K562 (cell line): ENCODE results near the gene LZTR1. TPM values are rescaled to one million over a fixed set of nuclear protein-coding genes. Genes with fewer than 3 reads are reported as not detected.
A peak's percentile ranks its signal among the peaks of the same experiment; 100 is the strongest.

Experiments
- ATAC-seq: fragments of 200-7000 bp; cut with Tn5 transposase; 3 replicates; pipeline ENCODE4 v1.9.1; 2020; ENCODE audit warnings: moderate library complexity
- BruUV-seq: library from RNA; stranded (reverse); fragments of 400-500 nt; replicated peaks from 2 replicates; lab custom pipeline; 2021; lab: Mats Ljungman, UMichigan
- CTCF ChIA-PET: fragments of 300-600 bp; formaldehyde crosslinking; extraction: SDS; loops from one replicate; lab custom pipeline; 2021; ENCODE audit warnings: low intra/inter-chr PET ratio; lab: Yijun Ruan, JAX
- POLR2A ChIA-PET: fragments of 300-600, 350-650 bp; sonication (Branson Sonifier 250); formaldehyde crosslinking; extraction: SDS; loops from one replicate; lab custom pipeline; 2021; ENCODE audit warnings: antibody characterized with exemption, inconsistent platforms; lab: Yijun Ruan, JAX
- DNase-seq, 4 experiments: peaks; one replicate each; pipeline versions ENCODE4 v3.0.0 to v3.0.0-alpha.2; 2011 to 2018; ENCODE audit warnings: low spot score in 3 of 4, mixed read lengths in 3 of 4; ENCODE audit errors: extremely low read depth in 1 of 4
- FAIRE-seq: peaks from 2 replicates; lab custom pipeline; 2011; peaks lifted over from hg19 to GRCh38; lab: Jason Lieb, UNC
- H2AFZ ChIP-seq: 2 replicates; pipeline ENCODE4 v1.6.0; 2011; ENCODE audit warnings: low read depth, low read length, control low read depth, inconsistent platforms
- H3K27ac ChIP-seq: fragments of 200-600 bp; 3 replicates; pipeline ENCODE4 v1.8.0; 2011; ENCODE audit warnings: low read depth, mild to moderate bottlenecking, control low read depth, inconsistent platforms, low read length, moderate library complexity, mixed read lengths; ENCODE audit errors: extremely low read depth
- H3K27me3 ChIP-seq, 2 experiments: fragments of 300-600 bp in 1 of 2; 2 replicates in 1 of 2; 3 replicates in 1 of 2; pipeline versions ENCODE4 v1.6.0 to v1.8.0; 2011; ENCODE audit warnings: inconsistent platforms in 2 of 2, low read length in 2 of 2, mild to moderate bottlenecking in 1 of 2, mixed read lengths in 1 of 2, moderate library complexity in 1 of 2; ENCODE audit not compliant: control insufficient read depth in 2 of 2, insufficient read depth in 2 of 2
- H3K36me3 ChIP-seq: fragments of 300-600 bp; 3 replicates; pipeline ENCODE4 v1.8.0; 2011; ENCODE audit warnings: mild to moderate bottlenecking, low read length, inconsistent platforms; ENCODE audit not compliant: control insufficient read depth, insufficient read depth
- H3K4me1 ChIP-seq, 2 experiments: fragments of 200-600 bp in 1 of 2; replicated peaks in 1 of 2; 2 replicates in 1 of 2; 3 replicates in 1 of 2; pipeline versions ENCODE4 v1.5.1 to v1.8.0; 2011; ENCODE audit warnings: inconsistent platforms in 2 of 2, low read length in 2 of 2, mild to moderate bottlenecking in 1 of 2, mixed read lengths in 1 of 2, moderate library complexity in 1 of 2; ENCODE audit not compliant: control insufficient read depth in 2 of 2, insufficient read depth in 2 of 2
- H3K4me2 ChIP-seq: 2 replicates; pipeline ENCODE4 v1.6.1; 2011; ENCODE audit warnings: low read length, control low read depth, inconsistent platforms, mixed read lengths; ENCODE audit not compliant: insufficient read depth
- H3K4me3 ChIP-seq: fragments of 200-600 bp; sonication (generic), shearing (Covaris generic); 2 replicates; pipeline ENCODE4 v1.5.1; 2016; ENCODE audit warnings: control low read depth, inconsistent platforms
- H3K79me2 ChIP-seq: fragments of 200-600 bp; 3 replicates; pipeline ENCODE4 v1.8.0; 2011; ENCODE audit warnings: low read length, inconsistent platforms; ENCODE audit not compliant: control insufficient read depth, insufficient read depth
- H3K9ac ChIP-seq, 2 experiments: 2 replicates each; pipeline versions ENCODE4 v1.6.0 to v1.6.1; 2011; ENCODE audit warnings: low read depth in 2 of 2, low read length in 2 of 2, control low read depth in 1 of 2, inconsistent platforms in 1 of 2, mild to moderate bottlenecking in 1 of 2, mixed read lengths in 1 of 2; ENCODE audit not compliant: insufficient read depth in 1 of 2
- H3K9me1 ChIP-seq: one replicate; pipeline ENCODE4 v1.6.0; 2011; ENCODE audit warnings: inconsistent platforms, mild to moderate bottlenecking, low read length, moderate library complexity; ENCODE audit not compliant: control insufficient read depth, insufficient read depth
- H3K9me3 ChIP-seq: replicated peaks from 2 replicates; pipeline ENCODE4 v1.5.1; 2011; ENCODE audit warnings: low read depth, low read length, inconsistent platforms; ENCODE audit not compliant: control insufficient read depth, insufficient read depth
- H4K20me1 ChIP-seq: replicated peaks from 2 replicates; pipeline ENCODE4 v1.6.1; 2011; ENCODE audit warnings: low read length, inconsistent platforms, mixed read lengths; ENCODE audit not compliant: control insufficient read depth, insufficient read depth
- POLR2AphosphoS5 ChIP-seq: IDR thresholded peaks from 2 replicates; pipeline ENCODE4 v1.6.1; 2011; ENCODE audit warnings: mild to moderate bottlenecking, low read depth, low read length, moderate library complexity; ENCODE audit not compliant: control insufficient read depth, insufficient read depth
- RBFOX2 ChIP-seq: fragments of 200-400 bp; formaldehyde crosslinking; IDR thresholded peaks from 2 replicates; pipeline ENCODE4 v1.6.1; 2017; ENCODE audit warnings: low read depth, mild to moderate bottlenecking, low read length, moderate library complexity
- RBM25 ChIP-seq: fragments of 200-400 bp; formaldehyde crosslinking; IDR thresholded peaks from 2 replicates; pipeline ENCODE4 v1.6.1; 2018; ENCODE audit warnings: low read length, low read depth, moderate library complexity; ENCODE audit not compliant: severe bottlenecking
- SP1 ChIP-seq: sonication (generic); formaldehyde crosslinking; IDR thresholded peaks from 2 replicates; pipeline ENCODE4 v1.8.1; 2022; ENCODE audit warnings: mild to moderate bottlenecking, missing genetic modification reagents
- SREBF2 ChIP-seq: sonication (generic); formaldehyde crosslinking; IDR thresholded peaks from 2 replicates; pipeline ENCODE4 v1.4.0; 2020; ENCODE audit warnings: mild to moderate bottlenecking, missing genetic modification reagents
- TEAD4 ChIP-seq, 2 experiments: sonication (generic) in 1 of 2; formaldehyde crosslinking in 1 of 2; IDR thresholded peaks; 2 replicates each; pipeline versions ENCODE4 v1.6.1 to v1.8.0; 2012 to 2022; ENCODE audit warnings: borderline replicate concordance in 1 of 2, inconsistent platforms in 1 of 2, low read length in 1 of 2, mild to moderate bottlenecking in 1 of 2, missing genetic modification reagents in 1 of 2
- ZBED1 ChIP-seq: IDR thresholded peaks from 2 replicates; pipeline ENCODE4 v1.6.1; 2014
- ZFX ChIP-seq: sonication (generic); formaldehyde crosslinking; IDR thresholded peaks from 2 replicates; pipeline ENCODE4 v1.8.0; 2022; ENCODE audit warnings: mild to moderate bottlenecking, missing genetic modification reagents, moderate library complexity
- ZKSCAN1 ChIP-seq: fragments of 150-350 bp; IDR thresholded peaks from 2 replicates; pipeline ENCODE4 v1.6.1; 2016; ENCODE audit warnings: low read depth, low read length
- WGBS: fragments of 100-300 bp; shearing (Covaris generic); methylation state at CpG from one replicate; pipeline ENCODE4 v1.1.6; 2016; ENCODE audit warnings: low coverage, mixed read lengths; ENCODE audit not compliant: insufficient coverage; ENCODE audit errors: missing lambda C conversion rate; 5-methylcytosine and 5-hydroxymethylcytosine counted together
- in situ Hi-C: fragments of 300-500 bp; cut with MboI; formaldehyde crosslinking; loops from 4 replicates; pipeline ENCODE4 v1.15.0; 2018; ENCODE audit warnings: inconsistent platforms, mixed read lengths
- intact Hi-C: fragments of 100-400 bp; cut with micrococcal nuclease; formaldehyde crosslinking; loops from 2 replicates; pipeline ENCODE4 v1.14.2; 2022
- polyA plus RNA-seq, 8 experiments: library from polyadenylated mRNA; depleted of rRNA in 4 of 8; stranded (reverse) in 5 of 8; unstranded in 3 of 8; fragments of >200 nt; fragmentation: Nextera tagmentation in 2 of 8; fragmentation: Illumina TruSeq in 1 of 8; extraction: Ambion mirVana in 2 of 8; extraction: Trizol in 1 of 8; gene quantifications; 2 replicates each; pipeline versions ENCODE4 v1.2.1 to v1.2.3, GENCODE V29; 2011 to 2014; ENCODE audit warnings: inconsistent platforms in 1 of 8, missing spikeins in 1 of 8
- total RNA-seq, 7 experiments: library from RNA; depleted of rRNA in 6 of 7; stranded (reverse); fragments of >200 nt in 6 of 7; fragmentation: Illumina TruSeq in 2 of 7; extraction: Trizol in 2 of 7; gene quantifications; 2 replicates each; pipeline versions ENCODE4 v1.2.1 to v1.2.3, GENCODE V29; 2011 to 2021; ENCODE audit warnings: low replicate concordance in 1 of 7
- TF ChIP-seq, protein P1 (sequence below): sonication (generic); formaldehyde crosslinking; IDR thresholded peaks from 2 replicates; pipeline ENCODE4 v1.8.0; 2022; ENCODE audit warnings: mild to moderate bottlenecking, missing genetic modification reagents
- TF ChIP-seq, protein P2 (sequence below), 3 experiments: IDR thresholded peaks in 2 of 3; conservative IDR thresholded peaks in 1 of 3; 2 replicates each; pipeline ENCODE4 v1.5.1; 2011 to 2012; ENCODE audit warnings: low read length in 3 of 3, mild to moderate bottlenecking in 3 of 3, control low read depth in 2 of 3, improper control_type of control experiment in 1 of 3, inconsistent platforms in 1 of 3, low read depth in 1 of 3, mixed read lengths in 1 of 3, moderate library complexity in 1 of 3; ENCODE audit not compliant: insufficient read depth in 2 of 3

LZTR1 gene
- total and polyA plus RNA-seq, 9 of the 15 experiments (the other 6 are each of a cell fraction or from before 2014, with no cell fraction given): 2.2 to 135 (median 63.0) TPM

DNA sequence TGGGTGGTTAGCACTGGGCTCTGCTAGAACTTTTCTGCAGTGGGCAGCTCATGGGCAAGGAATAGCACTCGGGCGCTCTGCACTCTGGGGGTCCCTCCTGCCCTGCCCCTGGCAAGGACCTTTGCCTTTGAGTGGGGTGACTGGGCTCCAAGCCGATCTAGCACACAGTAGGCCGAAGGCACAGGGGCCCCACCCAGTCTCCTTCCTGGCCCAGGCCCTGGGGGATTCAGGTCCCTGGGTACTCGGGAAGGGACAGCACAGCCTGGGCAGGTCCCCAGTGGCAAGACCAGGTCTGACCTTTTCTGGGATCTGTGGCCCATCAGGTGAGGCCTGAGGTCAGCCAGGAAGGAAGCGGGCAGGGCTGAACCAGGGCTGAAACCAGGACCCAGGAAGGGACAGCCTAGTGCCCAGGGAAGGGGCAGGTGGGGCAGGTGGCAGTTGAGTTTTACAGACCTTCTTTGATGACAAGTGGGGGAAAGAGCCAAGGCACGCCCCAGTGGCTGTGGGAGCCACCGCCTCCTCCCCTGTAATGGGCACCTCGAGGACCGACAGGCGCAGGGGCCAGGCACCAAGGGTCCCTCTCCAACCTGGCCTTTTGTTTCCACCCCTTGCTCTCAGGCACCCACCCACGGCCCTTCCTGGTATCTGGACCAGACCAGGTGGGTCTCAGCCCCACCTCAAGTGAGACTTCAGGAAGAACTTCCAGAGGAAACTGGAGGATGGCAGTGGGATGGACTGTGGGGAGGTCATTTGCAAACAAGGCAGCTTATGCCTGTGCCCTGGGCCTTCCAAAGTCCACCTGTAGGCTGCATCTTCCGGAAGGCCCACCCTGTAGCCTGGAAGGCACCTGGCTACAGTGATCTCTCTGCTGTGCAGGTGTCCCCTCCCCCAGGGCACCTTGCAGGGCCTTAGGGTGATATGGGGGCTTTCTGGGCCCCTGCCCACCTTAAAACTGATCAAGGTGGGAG is 15.9 kb upstream of the LZTR1 start:
- H2AFZ ChIP-seq: no peak overlapping the region
- no peaks in the 10 kb centered on the region for H3K9me3 ChIP-seq
- WGBS: 44% methylated on average over 13 of the region's 13 CpGs
- CTCF ChIA-PET: interaction anchor here (0.6 kb wide), 1 partner anchor 171 kb away, joined by 3 read pairs; no protein-coding TSS in a partner anchor
- no peak overlapping the region for H3K27ac ChIP-seq
- H3K9me1 ChIP-seq: no peaks in the 10 kb centered on the region
- H4K20me1 ChIP-seq: peaks cover 40% of the 10 kb centered on the region
- no peak overlapping the region for H3K4me2 ChIP-seq
- no TSS peak for BruUV-seq
- DNase-seq: no peak
- POLR2A ChIA-PET: interaction anchor here (7.9 to 64.4 kb wide), 3 partner anchors 14 to 48 kb away, joined by 92 to 1556 read pairs (median 451); partner anchors contain the start of genes CRKL, LZTR1 and THAP7
- intact Hi-C loops: loop anchor here (2.0 kb wide), 1 partner anchor 71 kb away; no protein-coding TSS in a partner anchor
- peaks cover 0 to 40% of the 10 kb centered on the region in 2 experiments; a peak in 3 of 5 replicates for H3K4me1 ChIP-seq
- H3K36me3 ChIP-seq: no peaks in the 10 kb centered on the region
- ATAC-seq: no peak
- no peaks in the 10 kb centered on the region for H3K79me2 ChIP-seq
- H3K4me3 ChIP-seq: no peak overlapping the region
- peak overlapping the region in 1 of 2 experiments; percentile 79; a peak in 1 of 4 replicates for H3K9ac ChIP-seq
- no peak for FAIRE-seq
- H3K27me3 ChIP-seq: peaks cover 11 to 38% of the 10 kb centered on the region in 2 experiments; a peak in 4 of 5 replicates
- in situ Hi-C loops: loop anchor here (25.0 kb wide), 1 partner anchor 171 kb away; no protein-coding TSS in a partner anchor
- TF ChIP-seq ZBED1 (0 out of 2 replicates have a peak, but pooled peaks have one; percentile 41), TEAD4 (IDR thresholded peaks at IDR 0.05; ENCODE audit: low read length) (no peak), TEAD4 (CRISPR knock-in tag; IDR thresholded peaks at IDR 0.05; ENCODE audit: borderline replicate concordance) (0 out of 2 replicates have a peak, but pooled peaks have one; percentile 11), POLR2AphosphoS5 (no peak), ZFX (CRISPR knock-in tag) (no peak), RBM25 (no peak), SP1 (CRISPR knock-in tag) (0 out of 2 replicates have a peak, but pooled peaks have one; percentile 34), SREBF2 (CRISPR knock-in tag) (no peak), ZKSCAN1 (peak; percentile 94), RBFOX2 (0 out of 2 replicates have a peak, but pooled peaks have one; percentile 2)
- TF ChIP-seq, protein P1, sequence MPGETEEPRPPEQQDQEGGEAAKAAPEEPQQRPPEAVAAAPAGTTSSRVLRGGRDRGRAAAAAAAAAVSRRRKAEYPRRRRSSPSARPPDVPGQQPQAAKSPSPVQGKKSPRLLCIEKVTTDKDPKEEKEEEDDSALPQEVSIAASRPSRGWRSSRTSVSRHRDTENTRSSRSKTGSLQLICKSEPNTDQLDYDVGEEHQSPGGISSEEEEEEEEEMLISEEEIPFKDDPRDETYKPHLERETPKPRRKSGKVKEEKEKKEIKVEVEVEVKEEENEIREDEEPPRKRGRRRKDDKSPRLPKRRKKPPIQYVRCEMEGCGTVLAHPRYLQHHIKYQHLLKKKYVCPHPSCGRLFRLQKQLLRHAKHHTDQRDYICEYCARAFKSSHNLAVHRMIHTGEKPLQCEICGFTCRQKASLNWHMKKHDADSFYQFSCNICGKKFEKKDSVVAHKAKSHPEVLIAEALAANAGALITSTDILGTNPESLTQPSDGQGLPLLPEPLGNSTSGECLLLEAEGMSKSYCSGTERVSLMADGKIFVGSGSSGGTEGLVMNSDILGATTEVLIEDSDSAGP (CRISPR knock-in tag): 0 out of 2 replicates have a peak, but pooled peaks have one; percentile 34
- TF ChIP-seq, protein P2, sequence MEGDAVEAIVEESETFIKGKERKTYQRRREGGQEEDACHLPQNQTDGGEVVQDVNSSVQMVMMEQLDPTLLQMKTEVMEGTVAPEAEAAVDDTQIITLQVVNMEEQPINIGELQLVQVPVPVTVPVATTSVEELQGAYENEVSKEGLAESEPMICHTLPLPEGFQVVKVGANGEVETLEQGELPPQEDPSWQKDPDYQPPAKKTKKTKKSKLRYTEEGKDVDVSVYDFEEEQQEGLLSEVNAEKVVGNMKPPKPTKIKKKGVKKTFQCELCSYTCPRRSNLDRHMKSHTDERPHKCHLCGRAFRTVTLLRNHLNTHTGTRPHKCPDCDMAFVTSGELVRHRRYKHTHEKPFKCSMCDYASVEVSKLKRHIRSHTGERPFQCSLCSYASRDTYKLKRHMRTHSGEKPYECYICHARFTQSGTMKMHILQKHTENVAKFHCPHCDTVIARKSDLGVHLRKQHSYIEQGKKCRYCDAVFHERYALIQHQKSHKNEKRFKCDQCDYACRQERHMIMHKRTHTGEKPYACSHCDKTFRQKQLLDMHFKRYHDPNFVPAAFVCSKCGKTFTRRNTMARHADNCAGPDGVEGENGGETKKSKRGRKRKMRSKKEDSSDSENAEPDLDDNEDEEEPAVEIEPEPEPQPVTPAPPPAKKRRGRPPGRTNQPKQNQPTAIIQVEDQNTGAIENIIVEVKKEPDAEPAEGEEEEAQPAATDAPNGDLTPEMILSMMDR (IDR thresholded peaks at IDR 0.05 in 2 of 3, conservative IDR thresholded peaks at IDR 0.05 in 1 of 3; ENCODE audit: insufficient read depth in 2 of 3, low read depth in 1 of 3, low read length in 3 of 3): peak in 1 of 3 experiments; percentile 17; a peak in 2 of 6 replicates
